NOMO-1 treated with dmso at 0.1 percent for 144 hours (cell line): ENCODE results near the gene GLS.
A peak's percentile ranks its signal among the peaks of the same experiment; 100 is the strongest.

Experiments used
- DNase-seq: peaks from one replicate; lab custom pipeline; 2025; ENCODE audit not compliant: unreplicated experiment; lab: John Stamatoyannopoulos, UW

GLS gene

GRCh38 chr2:191012346-191012745, 131.7 kb downstream of the GLS start:
- no peak for DNase-seq

- no peak for DNase-seq
These were observed 132.4 kb downstream of the GLS start for GRCh38 chr2:191012845-191013681.

GRCh38 chr2:191013682-191013931, 133.0 kb downstream of the GLS start:
- no peak for DNase-seq

- DNase-seq = peak; percentile 81
These were observed 133.5 kb downstream of the GLS start, which contains the start of gene STAT1 for GRCh38 chr2:191013932-191014652. TSS of gene STAT1 (minus strand) at chr2:191014171. CDS start at chr2:191010003, 4,168 bp downstream.

- no peak for DNase-seq
These were observed 134.0 kb downstream of the GLS start for GRCh38 chr2:191014653-191015020.
